GM21723 (cell line): ENCODE data around the gene C11orf58.

ENCODE experiments used
- ATAC-seq: cut with Tn5 transposase; IDR thresholded peaks from one replicate; pipeline ENCODE4 v1.9.1; 2021; ENCODE audit warnings: mild to moderate bottlenecking, moderate library complexity; ENCODE audit not compliant: unreplicated experiment

C11orf58 gene

DNA sequence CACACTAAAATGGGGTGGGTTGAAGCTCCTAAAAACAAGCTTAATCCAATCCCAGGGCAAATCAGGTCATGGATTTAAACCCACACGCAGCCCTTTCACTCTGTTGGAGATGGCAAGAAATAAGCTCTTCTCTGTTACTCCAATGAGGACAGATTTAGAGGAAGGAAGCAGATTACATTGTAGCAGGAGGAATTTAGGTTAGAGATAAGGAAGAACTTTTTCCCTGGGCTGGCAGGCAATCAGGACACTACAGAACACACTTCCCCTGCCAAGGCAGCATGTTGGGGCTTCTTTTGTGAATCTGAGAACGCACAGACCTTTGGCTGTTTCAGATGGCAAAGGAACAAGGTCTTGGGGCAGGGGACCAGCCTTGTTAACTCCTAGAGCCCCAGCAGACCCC lies 46.2 kb downstream of the C11orf58 start:
- no peak for ATAC-seq

GRCh38 chr11:16785520-16786128 lies 47.2 kb downstream of the C11orf58 start:
- peak; percentile 84 for ATAC-seq

GRCh38 chr11:16786131-16786530 lies 47.7 kb downstream of the C11orf58 start:
- no peak for ATAC-seq

DNA sequence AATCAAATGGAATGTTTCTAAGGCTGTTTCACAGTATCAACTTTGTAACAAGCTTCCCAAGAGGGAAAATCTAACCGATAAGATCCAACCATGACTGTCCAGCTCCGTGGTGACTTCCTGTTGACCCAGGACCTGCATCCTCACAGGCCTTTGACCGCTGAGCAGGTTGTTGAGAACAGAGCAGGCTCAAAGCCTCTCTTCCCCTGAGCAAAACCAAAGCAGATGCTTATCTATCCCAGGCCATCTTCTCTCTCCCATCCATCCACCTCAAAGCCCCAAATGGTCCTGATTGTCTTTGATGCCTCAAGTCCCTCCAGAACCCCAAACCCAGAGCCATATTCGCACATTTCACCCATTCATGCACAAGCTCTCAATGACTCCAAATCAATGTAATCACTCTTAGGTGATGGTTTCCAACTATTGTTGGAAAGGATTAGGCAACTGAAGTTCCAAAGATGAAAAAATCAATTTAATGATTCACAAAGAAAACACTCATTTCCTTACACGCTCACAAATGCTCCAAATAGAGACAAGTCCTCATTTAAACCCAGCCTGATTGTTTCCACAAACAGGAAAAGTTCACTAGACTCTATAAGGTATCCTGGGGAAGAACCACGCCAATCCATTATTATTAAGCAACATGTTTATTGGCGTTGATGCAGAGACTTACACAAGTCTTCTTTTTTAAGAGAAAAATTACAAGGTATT lies 48.7 kb downstream of the C11orf58 start:
- ATAC-seq: no peak

DNA sequence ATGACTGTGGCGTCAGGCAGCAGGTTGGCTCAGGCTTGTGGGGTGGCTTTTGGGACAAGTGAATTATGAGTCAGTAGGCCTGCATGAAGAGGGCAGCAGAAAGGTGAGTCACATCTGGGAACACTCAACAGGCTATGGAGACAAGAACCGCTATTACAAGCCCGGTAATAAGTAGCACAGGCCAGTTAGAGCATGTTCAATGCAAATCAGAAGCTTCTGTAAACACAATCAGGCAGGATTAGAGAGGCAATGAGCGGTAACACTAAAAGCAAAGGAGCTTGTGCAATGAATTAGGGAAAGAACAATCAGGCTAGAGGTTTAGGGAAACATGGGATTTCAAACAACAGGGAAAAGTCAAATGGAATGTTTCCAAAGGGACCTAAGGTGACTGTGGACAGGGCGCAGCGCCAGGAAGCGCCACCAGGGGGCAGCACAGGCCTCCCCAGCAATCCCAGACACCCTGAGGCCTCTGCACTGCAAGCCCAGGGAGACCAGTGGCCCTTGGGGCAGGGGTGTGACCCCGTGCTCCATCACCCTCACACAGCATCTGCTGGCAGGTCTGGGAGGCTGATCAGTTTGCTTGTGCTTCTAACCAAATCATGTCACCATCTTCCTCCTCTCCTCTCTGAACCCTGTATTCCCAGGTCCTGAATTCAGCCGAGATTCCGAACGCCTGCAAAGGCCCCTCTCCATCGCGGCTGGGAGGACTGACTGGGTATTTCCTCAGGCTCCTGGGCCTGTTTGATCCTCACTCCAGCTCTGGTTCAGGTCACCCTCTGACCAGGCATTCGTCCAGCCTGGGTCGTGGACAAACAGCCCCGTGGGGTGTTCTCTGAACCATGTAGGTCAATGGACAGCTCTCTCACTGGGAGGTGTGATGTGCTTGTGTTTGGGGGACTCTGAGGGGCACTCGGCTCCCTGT lies 50.0 kb downstream of the C11orf58 start:
- peak; percentile 82 for ATAC-seq

GRCh38 chr11:16789063-16789420 lies 50.6 kb downstream of the C11orf58 start:
- ATAC-seq: no peak

DNA sequence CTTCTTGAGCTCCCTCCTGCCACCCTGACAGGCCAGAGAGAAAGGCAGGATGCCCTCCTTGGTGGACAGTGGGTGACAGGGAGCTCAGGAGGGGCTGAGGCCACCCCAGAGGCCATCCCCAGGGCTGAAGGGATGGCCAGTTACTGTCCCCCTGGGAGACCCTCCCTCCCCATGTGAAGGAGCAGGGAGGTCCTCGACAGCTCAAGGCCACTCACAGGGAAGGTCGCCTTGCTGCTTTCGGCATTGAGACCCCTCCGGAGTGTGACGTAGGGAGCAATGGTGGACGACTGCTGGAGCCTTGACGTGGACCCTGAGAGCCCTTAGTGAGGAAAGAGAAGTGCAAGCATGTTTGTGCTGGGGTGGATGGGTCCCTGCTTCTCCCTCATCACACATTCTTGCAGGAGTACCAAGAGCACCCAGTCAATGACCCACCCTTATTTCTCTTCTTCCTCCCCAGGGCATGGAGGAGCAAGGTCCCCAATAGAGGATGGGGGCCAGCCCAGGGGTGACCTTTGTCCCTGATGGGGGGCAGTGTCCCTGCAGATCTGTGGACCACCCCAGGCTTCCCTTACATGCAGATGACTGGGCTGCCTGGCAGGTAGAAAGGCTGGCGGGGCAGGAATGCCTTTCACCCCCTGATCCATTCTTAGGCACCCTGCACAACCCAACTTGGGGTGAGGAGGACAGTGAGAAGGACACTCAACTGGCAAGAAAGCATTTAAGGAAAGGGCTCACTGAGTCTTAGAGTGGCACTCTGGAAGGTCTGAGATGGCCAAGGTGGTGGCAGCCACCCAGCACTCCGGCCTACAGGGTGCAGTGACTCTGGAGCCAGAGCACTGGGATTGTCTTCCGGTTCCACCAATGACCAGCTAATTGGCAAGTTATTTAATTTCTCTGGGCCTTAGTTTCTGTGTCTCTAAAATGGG lies 51.4 kb downstream of the C11orf58 start:
- ATAC-seq: no peak

DNA sequence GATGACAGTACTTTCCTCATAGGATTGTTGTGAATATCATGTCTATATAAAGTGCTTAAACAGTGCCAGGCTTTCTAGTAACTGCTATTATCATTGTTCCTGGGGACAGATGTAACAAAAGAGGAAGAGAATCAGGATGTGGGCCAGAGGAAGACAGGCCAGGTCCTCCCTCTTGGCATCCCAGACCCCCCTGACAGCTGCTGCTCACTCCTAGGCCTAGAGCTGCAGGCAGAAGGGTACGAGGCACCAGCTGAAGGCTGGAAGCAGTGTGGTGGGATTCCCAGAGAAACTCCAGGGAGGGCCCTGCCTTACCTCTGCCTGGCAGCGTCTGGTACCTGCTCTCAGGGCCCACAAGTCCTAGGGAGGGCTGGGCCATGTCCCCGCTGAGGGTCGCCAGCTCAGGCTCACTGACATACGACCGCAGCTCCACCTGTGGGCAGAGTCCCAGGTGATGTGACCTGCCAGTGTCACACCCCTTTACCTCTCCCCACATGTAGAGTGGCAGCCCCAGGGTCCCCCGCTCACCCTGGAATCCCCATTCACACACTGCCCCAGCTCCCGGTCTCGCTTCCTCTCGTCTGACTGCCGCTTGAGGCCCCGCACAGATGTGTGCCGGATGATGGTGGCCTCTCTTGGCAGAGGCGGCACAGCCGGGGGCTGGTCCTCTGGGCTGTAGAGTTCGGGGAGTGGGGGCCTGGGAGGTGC lies 52.2 kb downstream of the C11orf58 start:
- ATAC-seq: no peak

GRCh38 chr11:16791191-16791961 lies 52.9 kb downstream of the C11orf58 start:
- ATAC-seq: no peak

DNA sequence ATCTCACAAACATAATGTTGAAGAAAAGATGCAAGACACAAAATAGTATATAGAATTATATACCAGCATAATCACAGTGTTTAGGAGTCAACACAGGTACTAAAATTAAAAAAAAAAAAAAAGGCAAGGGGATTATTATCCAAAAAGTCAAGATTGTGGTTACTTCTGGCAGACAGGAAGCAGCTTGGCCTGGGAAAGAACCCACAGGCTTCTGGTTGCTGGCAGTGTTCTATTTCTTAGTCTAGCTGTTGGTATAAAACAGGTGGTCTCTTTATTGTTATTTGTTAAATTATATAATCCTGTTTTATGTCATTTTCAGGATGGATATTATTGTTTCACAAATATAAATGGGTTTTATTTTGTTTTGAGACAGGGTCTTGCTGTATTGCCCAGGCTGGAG lies 54.0 kb downstream of the C11orf58 start:
- no peak for ATAC-seq

GRCh38 chr11:16793009-16793408 lies 54.6 kb downstream of the C11orf58 start:
- no peak for ATAC-seq

DNA sequence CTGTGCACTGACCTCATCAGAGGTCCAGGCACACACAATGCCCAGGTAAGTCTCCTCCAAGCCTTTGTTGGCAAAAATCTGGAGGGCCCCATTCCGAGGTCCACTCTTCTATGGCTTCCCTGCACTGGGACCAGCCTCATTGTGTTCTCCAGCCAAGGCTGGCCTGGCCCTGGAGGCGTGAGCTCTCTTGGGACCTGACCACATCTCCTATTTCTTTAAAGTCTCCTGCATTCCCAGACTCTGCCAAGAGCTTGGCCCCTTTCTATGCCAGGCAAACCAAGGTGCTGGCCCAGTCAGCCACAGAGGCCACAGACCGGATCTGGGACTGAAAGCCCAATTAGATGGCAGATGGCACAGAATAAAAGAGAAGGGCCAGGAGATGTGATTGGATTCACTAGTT lies 55.1 kb downstream of the C11orf58 start:
- no peak for ATAC-seq

- ATAC-seq: no peak
Observed at GRCh38 chr11:16794047-16794818, 55.8 kb downstream of the C11orf58 start.

- ATAC-seq: no peak
Observed at GRCh38 chr11:16795146-16795545, 56.7 kb downstream of the C11orf58 start.

DNA sequence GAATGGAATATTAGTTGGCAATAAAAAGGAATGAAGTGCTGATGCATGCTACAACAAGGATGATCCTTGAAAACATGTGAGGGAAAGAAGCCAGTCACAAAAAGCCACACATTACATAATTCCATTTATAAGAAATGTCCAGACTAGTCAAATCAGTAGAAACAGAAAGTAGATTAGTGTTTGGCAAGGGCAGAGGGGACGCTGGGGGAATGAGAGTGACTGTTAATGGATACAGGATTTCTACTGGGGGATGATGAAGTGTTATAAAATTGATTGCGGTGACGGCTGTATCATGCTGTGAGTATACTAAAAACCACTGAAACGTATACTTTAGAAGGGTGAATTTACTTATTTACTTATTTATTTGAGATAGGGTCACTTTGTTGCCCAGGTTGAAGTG lies 57.9 kb downstream of the C11orf58 start:
- ATAC-seq: no peak

GRCh38 chr11:16797776-16798175 lies 59.3 kb downstream of the C11orf58 start:
- ATAC-seq: no peak

DNA sequence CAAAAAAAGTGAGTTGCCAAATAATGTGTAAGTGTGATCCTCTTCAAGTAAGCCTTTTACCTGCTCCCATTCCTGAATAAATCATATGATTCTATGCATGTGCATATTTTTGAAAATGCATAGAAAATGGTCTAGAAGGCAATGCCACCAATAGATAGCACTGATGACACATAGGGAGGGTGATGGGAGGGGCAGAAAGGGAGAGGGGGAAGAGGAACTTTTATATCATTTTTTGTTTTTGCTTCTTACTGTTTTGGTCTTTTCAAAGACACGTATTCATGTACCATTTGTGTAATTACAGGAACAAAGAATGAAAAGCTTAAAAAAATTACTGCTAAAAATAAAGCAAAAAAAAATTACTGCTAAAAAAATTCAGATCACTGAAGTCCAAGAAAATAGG lies 60.8 kb downstream of the C11orf58 start:
- ATAC-seq: no peak

DNA sequence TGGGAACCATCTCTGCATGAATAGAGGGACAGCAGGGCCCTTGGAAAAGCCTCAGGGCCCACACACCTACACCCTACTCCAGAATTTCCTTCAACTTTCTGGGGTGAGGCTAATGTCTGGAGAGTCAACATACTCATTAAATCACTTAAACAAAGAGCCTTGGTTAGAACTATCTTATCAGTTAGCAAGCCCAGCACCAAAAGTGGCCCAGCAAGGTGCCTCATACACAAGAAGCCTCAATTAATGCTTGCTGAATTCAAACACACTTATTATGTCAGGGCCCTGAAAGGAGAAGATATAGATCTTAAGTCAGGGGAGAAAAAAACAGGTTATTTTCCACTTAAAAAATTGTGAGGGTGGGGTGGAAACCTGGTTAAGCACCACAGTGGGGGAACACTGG lies 61.4 kb downstream of the C11orf58 start:
- no peak for ATAC-seq

DNA sequence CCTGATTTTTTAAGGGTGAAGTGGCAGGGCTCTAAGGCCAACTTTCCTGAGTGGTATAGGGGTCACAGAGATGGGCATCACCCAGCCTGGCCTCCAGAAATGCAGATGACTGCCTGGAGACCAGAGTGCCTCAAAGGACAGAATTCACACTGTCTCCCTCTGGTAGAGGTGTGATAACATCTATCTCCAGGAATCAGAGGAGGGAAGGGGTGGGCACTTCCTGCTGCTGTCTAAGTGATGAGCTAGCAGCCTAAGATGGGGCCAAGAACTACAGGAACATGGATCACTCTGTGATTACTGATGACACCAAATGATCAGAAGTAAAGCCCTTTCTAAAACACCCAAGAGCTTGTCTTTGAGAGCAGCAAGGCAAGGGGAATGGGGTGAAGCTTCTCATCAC lies 61.9 kb downstream of the C11orf58 start:
- ATAC-seq: no peak
